ENCODE data around the gene AOC2. TPM values are rescaled to one million over a fixed set of nuclear protein-coding genes. Genes with fewer than 3 reads are reported as not detected.
"Not testable (repeated sequence)": the region's sequence is repeated elsewhere in the genome, so short reads cannot be mapped to it uniquely, and the experiment has no call there.

AOC2 gene
- polyA plus RNA-seq, 1 experiment, result 0.43 TPM

DNA sequence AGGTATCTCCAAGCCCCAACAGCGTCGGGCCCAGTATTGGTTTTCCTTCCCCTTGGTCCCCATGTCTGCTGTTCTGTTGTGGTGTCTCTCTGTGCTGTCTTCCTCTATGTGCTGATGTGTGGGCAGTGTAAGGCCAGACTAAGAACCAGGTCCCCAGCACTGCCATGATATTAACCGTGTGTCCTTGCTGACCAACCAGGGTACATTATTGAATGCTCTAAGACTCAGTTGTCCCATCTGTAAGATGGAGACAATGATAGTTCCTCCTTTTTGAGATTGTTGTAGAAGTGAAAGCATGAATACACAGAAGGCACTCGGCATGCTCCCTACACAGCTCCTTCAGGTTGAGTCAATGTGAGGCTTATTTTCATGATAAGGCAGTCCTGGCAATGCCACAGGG is 27.3 kb downstream of the AOC2 start:
- DNase-seq (ENCODE audit: low read depth), result no peak
- H3K4me3 ChIP-seq (ENCODE audit: low read depth, low read length), result no peak overlapping the region
- TF ChIP-seq, protein P1, sequence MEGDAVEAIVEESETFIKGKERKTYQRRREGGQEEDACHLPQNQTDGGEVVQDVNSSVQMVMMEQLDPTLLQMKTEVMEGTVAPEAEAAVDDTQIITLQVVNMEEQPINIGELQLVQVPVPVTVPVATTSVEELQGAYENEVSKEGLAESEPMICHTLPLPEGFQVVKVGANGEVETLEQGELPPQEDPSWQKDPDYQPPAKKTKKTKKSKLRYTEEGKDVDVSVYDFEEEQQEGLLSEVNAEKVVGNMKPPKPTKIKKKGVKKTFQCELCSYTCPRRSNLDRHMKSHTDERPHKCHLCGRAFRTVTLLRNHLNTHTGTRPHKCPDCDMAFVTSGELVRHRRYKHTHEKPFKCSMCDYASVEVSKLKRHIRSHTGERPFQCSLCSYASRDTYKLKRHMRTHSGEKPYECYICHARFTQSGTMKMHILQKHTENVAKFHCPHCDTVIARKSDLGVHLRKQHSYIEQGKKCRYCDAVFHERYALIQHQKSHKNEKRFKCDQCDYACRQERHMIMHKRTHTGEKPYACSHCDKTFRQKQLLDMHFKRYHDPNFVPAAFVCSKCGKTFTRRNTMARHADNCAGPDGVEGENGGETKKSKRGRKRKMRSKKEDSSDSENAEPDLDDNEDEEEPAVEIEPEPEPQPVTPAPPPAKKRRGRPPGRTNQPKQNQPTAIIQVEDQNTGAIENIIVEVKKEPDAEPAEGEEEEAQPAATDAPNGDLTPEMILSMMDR (IDR thresholded peaks at IDR 0.05; ENCODE audit: insufficient read depth, low read depth, low read length), result no peak
- 0 out of 2 replicates have a peak, but pooled peaks cover 2% of the 10 kb centered on the region for H3K27me3 ChIP-seq (ENCODE audit: control insufficient read depth, insufficient read depth, low read length)
- CTCF ChIA-PET, result interaction anchor here (0.6 to 2.0 kb wide), 2 partner anchors 28 to 67 kb away, joined by 4 to 8 read pairs; no protein-coding TSS in a partner anchor
- H3K36me3 ChIP-seq (ENCODE audit: control insufficient read depth, insufficient read depth, low read length), result no peaks in the 10 kb centered on the region
- POLR2A ChIA-PET, result no interaction called here

DNA sequence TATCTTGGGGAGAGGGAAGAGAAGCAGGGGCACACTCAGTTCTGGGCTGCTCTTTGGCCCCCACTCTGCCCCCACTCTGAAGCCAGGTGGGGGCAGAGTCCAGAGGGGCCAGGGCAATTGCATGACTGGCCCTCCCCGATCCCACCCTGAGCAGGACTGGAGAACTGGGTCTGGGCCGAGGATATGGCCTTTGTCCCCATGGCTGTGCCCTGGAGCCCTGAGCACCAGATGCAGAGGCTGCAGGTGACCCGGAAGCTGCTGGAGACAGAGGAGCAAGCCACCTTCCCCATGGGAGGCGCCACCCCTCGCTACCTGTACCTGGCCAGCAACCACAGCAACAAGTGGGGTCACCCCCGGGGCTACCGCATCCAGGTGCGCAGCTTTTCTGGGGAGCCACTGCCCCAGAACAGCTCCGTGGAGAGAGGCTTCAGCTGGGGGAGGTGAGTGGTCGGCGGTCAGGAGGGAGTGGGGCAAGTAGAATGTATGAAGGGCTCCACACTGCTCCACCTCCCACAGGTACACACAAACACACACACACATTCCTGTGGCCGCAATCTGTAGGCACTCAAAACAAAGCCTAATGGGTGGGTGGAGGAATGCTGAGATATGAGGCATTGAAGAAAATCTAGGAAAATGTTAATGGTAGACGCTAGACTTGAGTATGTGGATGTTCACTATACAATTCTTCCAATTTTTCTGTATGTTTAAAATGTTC is 28.0 kb downstream of the AOC2 start:
- TF ChIP-seq, protein P1 (IDR thresholded peaks at IDR 0.05; ENCODE audit: insufficient read depth, low read depth, low read length), result no peak
- peaks cover 3% of the 10 kb centered on the region; the same call in 1 of the 2 replicates for H3K27me3 ChIP-seq (ENCODE audit: control insufficient read depth, insufficient read depth, low read length)
- CTCF ChIA-PET, result interaction anchor here (2.0 kb wide), 1 partner anchor 29 kb away, joined by 8 read pairs; no protein-coding TSS in a partner anchor
- no peaks in the 10 kb centered on the region for H3K36me3 ChIP-seq (ENCODE audit: control insufficient read depth, insufficient read depth, low read length)
- H3K4me3 ChIP-seq (ENCODE audit: low read depth, low read length), result no peak overlapping the region
- POLR2A ChIA-PET, result no interaction called here
- DNase-seq (ENCODE audit: low read depth), result no peak

DNA sequence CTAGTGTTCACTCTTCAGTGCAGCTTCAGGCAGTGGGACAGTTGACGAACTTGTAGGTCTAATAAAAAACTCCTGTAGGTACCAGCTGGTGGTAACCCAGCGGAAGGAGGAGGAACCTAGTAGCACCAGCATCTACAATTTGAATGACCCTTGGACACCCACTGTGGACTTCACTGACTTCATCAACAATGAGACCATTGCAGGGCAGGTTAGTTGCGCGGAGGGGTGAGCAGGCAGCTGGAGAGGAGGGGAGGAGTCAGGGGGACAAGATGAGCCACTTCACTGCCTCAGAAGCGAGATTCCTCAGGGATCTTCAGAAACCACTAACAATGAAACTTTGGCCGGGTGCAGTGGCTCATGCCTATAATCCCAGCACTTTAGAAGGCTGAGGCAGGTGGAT is 28.9 kb downstream of the AOC2 start:
- CTCF ChIA-PET, result no interaction called here
- POLR2A ChIA-PET, result no interaction called here
- TF ChIP-seq, protein P1 (IDR thresholded peaks at IDR 0.05; ENCODE audit: insufficient read depth, low read depth, low read length), result no peak
- Histone ChIP-seq H3K4me3 (ENCODE audit: low read depth, low read length) (no peak overlapping the region), H3K36me3 (ENCODE audit: control insufficient read depth, insufficient read depth, low read length) (no peaks in the 10 kb centered on the region), H3K27me3 (ENCODE audit: control insufficient read depth, insufficient read depth, low read length) (peaks cover 6% of the 10 kb centered on the region; the same call in 1 of the 2 replicates)
- DNase-seq (ENCODE audit: low read depth), result no peak

DNA sequence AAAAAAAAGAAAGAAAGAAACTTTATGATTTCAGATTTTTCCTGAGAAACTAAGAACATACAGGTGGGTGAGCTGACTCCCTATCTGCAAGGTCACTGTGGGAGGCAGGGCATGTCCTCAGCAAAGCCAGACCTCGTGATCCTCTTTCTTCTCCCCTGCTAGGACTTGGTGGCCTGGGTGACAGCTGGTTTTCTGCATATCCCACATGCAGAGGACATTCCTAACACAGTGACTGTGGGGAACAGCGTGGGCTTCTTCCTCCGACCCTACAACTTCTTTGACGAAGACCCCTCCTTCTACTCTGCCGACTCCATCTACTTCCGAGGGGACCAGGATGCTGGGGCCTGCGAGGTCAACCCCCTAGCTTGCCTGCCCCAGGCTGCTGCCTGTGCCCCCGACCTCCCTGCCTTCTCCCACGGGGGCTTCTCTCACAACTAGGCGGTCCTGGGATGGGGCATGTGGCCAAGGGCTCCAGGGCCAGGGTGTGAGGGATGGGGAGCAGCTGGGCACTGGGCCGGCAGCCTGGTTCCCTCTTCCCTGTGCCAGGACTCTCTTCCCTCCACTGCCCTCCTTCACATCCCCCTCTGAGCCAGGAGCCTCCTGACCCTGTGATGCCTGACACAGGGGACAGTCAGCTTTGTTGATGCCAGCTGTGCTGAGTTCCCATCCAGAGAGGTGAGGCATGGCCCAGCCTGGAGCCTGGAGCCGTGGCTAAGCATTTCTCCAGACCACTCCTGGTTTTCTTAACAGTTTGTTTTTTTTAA is 29.7 kb downstream of the AOC2 start:
- H3K4me3 ChIP-seq (ENCODE audit: low read depth, low read length); POLR2A ChIA-PET; H3K36me3 ChIP-seq (ENCODE audit: control insufficient read depth, insufficient read depth, low read length); DNase-seq (ENCODE audit: low read depth): not testable (repeated sequence)
- H3K27me3 ChIP-seq (ENCODE audit: control insufficient read depth, insufficient read depth, low read length), result peaks cover 12% of the 10 kb centered on the region; the same call in 1 of the 2 replicates
- CTCF ChIA-PET, result interaction anchor here (0.7 kb wide), 1 partner anchor 1229 kb away, joined by 5 read pairs; no protein-coding TSS in a partner anchor

DNA sequence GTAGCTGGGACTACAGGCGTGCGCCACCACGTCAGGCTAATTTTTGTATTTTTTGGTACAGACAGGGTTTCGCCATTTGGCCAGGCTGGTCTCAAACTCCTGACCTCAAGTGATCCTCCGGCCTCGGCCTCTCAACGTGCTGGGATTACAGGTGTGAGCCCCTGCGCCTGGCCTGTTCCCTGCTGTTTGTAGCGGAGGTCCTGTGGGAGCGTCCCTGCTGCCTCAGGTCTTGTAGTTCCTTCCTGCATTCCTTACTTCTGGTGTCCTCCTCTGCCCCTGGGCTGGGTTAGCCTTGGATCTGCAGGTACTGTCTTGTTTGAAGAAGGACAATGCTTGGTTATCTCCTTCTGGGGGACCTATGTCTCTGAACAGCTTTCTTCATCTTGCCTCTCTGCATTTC is 32.7 kb downstream of the AOC2 start:
- H3K4me3 ChIP-seq (ENCODE audit: low read depth, low read length), result no peak overlapping the region
- no peak for DNase-seq (ENCODE audit: low read depth)
- CTCF ChIA-PET, result interaction anchor here (0.6 kb wide), 1 partner anchor 8 kb away, joined by 3 read pairs; no protein-coding TSS in a partner anchor
- POLR2A ChIA-PET, result no interaction called here
- H3K36me3 ChIP-seq (ENCODE audit: control insufficient read depth, insufficient read depth, low read length), result no peaks in the 10 kb centered on the region
- H3K27me3 ChIP-seq (ENCODE audit: control insufficient read depth, insufficient read depth, low read length), result peaks cover 14% of the 10 kb centered on the region; the same call in 1 of the 2 replicates
- TF ChIP-seq, protein P1 (IDR thresholded peaks at IDR 0.05; ENCODE audit: insufficient read depth, low read depth, low read length), result no peak
